ENCODE data around the gene PGRMC1. TPM values are rescaled to one million over a fixed set of nuclear protein-coding genes. Genes with fewer than 3 reads are reported as not detected.
"Not testable (repeated sequence)": the region's sequence is repeated elsewhere in the genome, so short reads cannot be mapped to it uniquely, and the experiment has no call there.

The PGRMC1 gene
- total RNA-seq, 2 experiments from 2014 or later: 14.9 to 16.0 TPM

DNA sequence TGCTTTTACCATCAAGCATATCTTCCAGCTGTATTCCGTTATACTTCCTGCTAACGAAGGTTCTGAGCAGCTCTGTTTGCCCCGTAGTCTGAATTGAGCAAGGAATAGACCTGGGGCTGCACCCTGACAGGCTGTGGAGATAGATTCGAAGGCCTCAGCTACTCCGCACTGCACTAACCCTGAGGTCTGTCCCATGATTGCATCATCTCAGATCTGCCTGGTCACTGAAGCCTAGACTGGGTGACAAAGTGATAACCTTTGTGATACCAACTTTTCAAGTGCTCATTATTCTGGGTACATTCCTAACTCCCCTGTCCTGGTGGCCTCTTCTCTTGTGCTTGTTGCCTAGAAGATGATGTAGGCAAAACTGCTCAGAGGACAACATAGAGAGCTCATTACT, 29.9 kb upstream of the PGRMC1 start:
- Histone ChIP-seq H3K27me3 (ENCODE audit: control insufficient read depth in 1 of 2, insufficient read depth in 2 of 2, low read length in 2 of 2) (no peaks in the 10 kb centered on the region), H3K9me3 (ENCODE audit: control insufficient read depth in 1 of 2, insufficient read depth in 1 of 2, low read length in 2 of 2) (no peaks in the 10 kb centered on the region), H3K27ac (ENCODE audit: low read depth in 1 of 2, low read length in 2 of 2) (no peak overlapping the region), H3K4me1 (ENCODE audit: insufficient read depth, low read length) (no peaks in the 10 kb centered on the region), H3K36me3 (ENCODE audit: insufficient read depth, low read length) (no peaks in the 10 kb centered on the region), H3K4me3 (ENCODE audit: low read length) (no peak overlapping the region)
- Mint-ChIP-seq H3K4me1 (ENCODE audit: low read depth) (no peaks in the 10 kb centered on the region), H3K27ac (no peak overlapping the region), H3K9me3 (no peaks in the 10 kb centered on the region), H3K27me3 (no peaks in the 10 kb centered on the region), H3K36me3 (ENCODE audit: low read depth) (no peaks in the 10 kb centered on the region), H3K4me3 (no peak overlapping the region)
- CTCF ChIA-PET: no interaction called here
- intact Hi-C loops (cut with DNase I, micrococcal nuclease): no loop called here
- TF ChIP-seq, protein P1, sequence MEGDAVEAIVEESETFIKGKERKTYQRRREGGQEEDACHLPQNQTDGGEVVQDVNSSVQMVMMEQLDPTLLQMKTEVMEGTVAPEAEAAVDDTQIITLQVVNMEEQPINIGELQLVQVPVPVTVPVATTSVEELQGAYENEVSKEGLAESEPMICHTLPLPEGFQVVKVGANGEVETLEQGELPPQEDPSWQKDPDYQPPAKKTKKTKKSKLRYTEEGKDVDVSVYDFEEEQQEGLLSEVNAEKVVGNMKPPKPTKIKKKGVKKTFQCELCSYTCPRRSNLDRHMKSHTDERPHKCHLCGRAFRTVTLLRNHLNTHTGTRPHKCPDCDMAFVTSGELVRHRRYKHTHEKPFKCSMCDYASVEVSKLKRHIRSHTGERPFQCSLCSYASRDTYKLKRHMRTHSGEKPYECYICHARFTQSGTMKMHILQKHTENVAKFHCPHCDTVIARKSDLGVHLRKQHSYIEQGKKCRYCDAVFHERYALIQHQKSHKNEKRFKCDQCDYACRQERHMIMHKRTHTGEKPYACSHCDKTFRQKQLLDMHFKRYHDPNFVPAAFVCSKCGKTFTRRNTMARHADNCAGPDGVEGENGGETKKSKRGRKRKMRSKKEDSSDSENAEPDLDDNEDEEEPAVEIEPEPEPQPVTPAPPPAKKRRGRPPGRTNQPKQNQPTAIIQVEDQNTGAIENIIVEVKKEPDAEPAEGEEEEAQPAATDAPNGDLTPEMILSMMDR (IDR thresholded peaks at IDR 0.05): no peak
- POLR2A ChIA-PET: no interaction called here
- ATAC-seq (ENCODE audit: poor library complexity) (no peak), DNase-seq (no peak)

DNA sequence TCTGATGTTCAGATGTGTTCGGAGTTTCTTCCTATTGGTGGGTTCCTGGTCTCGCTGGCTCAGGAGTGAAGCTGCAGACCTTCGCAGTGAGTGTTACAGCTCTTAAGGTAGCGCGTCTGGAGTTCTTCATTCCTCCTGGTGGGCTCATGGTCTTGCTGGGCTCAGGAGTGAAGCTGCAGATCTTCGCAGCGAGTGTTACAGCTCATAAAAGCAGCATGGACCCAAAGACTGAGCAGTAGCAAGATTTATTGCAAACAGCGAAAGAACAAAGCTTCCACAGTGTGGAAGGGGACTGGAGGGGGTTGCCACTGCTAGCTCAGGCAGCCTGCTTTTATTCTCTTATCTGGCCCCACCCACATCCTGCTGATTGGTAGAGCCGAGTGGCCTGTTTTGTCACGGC, 28.6 kb upstream of the PGRMC1 start:
- ATAC-seq (ENCODE audit: poor library complexity); H3K9me3 Mint-ChIP-seq; H3K27ac ChIP-seq (ENCODE audit: low read depth in 1 of 2, low read length in 2 of 2); intact Hi-C loops (cut with DNase I, micrococcal nuclease); H3K27me3 Mint-ChIP-seq; H3K36me3 Mint-ChIP-seq (ENCODE audit: low read depth); H3K4me3 Mint-ChIP-seq; H3K4me1 ChIP-seq (ENCODE audit: insufficient read depth, low read length); H3K27me3 ChIP-seq (ENCODE audit: control insufficient read depth in 1 of 2, insufficient read depth in 2 of 2, low read length in 2 of 2); CTCF ChIA-PET; H3K4me1 Mint-ChIP-seq (ENCODE audit: low read depth); H3K36me3 ChIP-seq (ENCODE audit: insufficient read depth, low read length); DNase-seq; POLR2A ChIA-PET; H3K27ac Mint-ChIP-seq; H3K9me3 ChIP-seq (ENCODE audit: control insufficient read depth in 1 of 2, insufficient read depth in 1 of 2, low read length in 2 of 2); H3K4me3 ChIP-seq (ENCODE audit: low read length): not testable (repeated sequence)

DNA sequence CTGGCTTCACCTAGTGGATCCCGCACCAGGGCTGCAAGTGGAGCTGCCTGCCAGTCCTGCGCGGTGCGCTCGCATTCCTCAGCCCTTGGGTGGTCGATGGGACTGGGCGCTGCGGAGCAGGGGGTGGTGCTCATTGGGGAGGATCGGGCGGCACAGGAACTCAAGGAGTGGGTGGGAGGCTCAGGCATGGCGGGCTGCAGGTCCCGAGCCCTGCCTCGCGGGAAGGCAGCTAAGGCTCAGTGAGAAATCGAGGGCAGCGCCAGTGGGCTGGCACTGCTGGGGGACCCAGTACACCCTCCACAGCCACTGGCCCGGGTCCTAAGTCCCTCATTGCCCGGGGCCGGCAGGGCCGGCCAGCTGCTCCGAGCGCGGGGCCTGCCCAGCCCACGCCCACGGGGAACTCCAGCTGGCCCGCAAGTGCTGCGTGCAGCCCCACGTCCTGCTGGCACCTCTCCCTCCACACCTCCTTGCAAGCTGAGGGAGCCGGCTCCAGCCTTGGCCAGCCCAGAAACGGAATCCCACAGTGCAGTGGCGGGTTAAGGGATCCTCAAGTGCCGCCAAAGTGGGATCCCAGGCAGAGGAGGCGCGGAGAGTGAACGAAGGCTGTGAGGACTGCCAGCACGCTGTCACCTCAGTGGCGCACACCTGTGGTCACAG, 27.6 kb upstream of the PGRMC1 start:
- Histone ChIP-seq H3K27ac (ENCODE audit: low read depth in 1 of 2, low read length in 2 of 2) (no peak overlapping the region), H3K27me3 (ENCODE audit: control insufficient read depth in 1 of 2, insufficient read depth in 2 of 2, low read length in 2 of 2) (no peaks in the 10 kb centered on the region), H3K4me1 (ENCODE audit: insufficient read depth, low read length) (no peaks in the 10 kb centered on the region), H3K4me3 (ENCODE audit: low read length) (no peak overlapping the region), H3K36me3 (ENCODE audit: insufficient read depth, low read length) (no peaks in the 10 kb centered on the region), H3K9me3 (ENCODE audit: control insufficient read depth in 1 of 2, insufficient read depth in 1 of 2, low read length in 2 of 2) (no peaks in the 10 kb centered on the region)
- Mint-ChIP-seq H3K36me3 (ENCODE audit: low read depth) (no peaks in the 10 kb centered on the region), H3K27ac (no peak overlapping the region), H3K9me3 (no peaks in the 10 kb centered on the region), H3K27me3 (peaks cover 5% of the 10 kb centered on the region), H3K4me1 (ENCODE audit: low read depth) (no peaks in the 10 kb centered on the region), H3K4me3 (no peak overlapping the region)
- intact Hi-C loops (cut with DNase I, micrococcal nuclease): no loop called here
- TF ChIP-seq, protein P1 (IDR thresholded peaks at IDR 0.05): no peak
- ATAC-seq (ENCODE audit: poor library complexity) (no peak), DNase-seq (no peak)
- ChIA-PET CTCF (no interaction called here), POLR2A (no interaction called here)

DNA sequence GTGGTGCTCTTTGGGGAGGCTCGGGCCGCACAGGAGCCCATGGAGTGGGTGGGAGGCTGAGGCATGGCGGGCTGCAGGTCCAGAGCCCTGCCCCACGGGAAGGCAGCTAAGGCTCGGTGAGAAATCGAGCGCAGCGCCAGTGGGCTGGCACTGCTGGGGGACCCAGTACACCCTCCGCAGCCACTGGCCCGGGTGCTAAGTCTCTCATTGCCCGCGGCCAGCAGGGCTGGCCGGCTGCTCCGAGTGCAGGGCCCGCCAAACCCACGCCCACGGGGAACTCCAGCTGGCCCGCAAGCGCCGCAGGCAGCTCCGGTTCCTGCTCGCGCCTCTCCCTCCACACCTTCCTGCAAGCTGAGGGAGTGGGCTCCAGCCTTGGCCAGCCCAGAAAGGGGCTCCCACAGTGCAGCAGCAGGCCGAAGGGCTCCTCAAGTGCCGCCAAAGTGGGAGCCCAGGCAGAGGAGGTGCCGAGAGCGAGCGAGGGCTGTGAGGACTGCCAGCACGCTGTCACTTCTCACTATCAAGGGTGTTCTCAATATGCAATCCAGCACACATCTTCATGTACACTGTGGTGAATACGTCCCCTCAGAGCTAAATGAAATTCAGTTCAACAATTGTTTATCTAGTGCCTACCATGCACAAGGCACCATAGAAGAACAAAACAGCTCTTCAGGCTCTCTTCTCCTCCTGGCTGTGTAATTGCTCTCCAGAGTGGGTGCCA, 25.0 kb upstream of the PGRMC1 start:
- CTCF ChIA-PET; H3K4me1 ChIP-seq (ENCODE audit: insufficient read depth, low read length); POLR2A ChIA-PET; H3K27me3 ChIP-seq (ENCODE audit: control insufficient read depth in 1 of 2, insufficient read depth in 2 of 2, low read length in 2 of 2); H3K4me1 Mint-ChIP-seq (ENCODE audit: low read depth); H3K9me3 ChIP-seq (ENCODE audit: control insufficient read depth in 1 of 2, insufficient read depth in 1 of 2, low read length in 2 of 2); ATAC-seq (ENCODE audit: poor library complexity); intact Hi-C loops (cut with DNase I, micrococcal nuclease); H3K36me3 ChIP-seq (ENCODE audit: insufficient read depth, low read length); H3K36me3 Mint-ChIP-seq (ENCODE audit: low read depth); H3K27me3 Mint-ChIP-seq; H3K27ac ChIP-seq (ENCODE audit: low read depth in 1 of 2, low read length in 2 of 2); H3K4me3 Mint-ChIP-seq; H3K9me3 Mint-ChIP-seq; DNase-seq; H3K27ac Mint-ChIP-seq; H3K4me3 ChIP-seq (ENCODE audit: low read length): not testable (repeated sequence)
